ENCODE data around the gene UBL3.

- TF ChIP-seq GATA3 (IDR thresholded peaks at IDR 0.05; ENCODE audit: low read depth, low read length) (no peak), GATA2 (IDR thresholded peaks at IDR 0.05; ENCODE audit: low read depth, low read length) (no peak)
Observed at GRCh38 chr13:29730253-29730652, 120.2 kb downstream of the UBL3 start.

Data from SH-SY5Y (cell line).